BJ (cell line): ENCODE data around the gene TIA1. TPM values are rescaled to one million over a fixed set of nuclear protein-coding genes. Genes with fewer than 3 reads are reported as not detected.
"Not testable (repeated sequence)": the region's sequence is repeated elsewhere in the genome, so short reads cannot be mapped to it uniquely, and the experiment has no call there.

ENCODE experiments used
- CTCF ChIA-PET: fragments of 350-600 bp; formaldehyde crosslinking; extraction: SDS; loops from one replicate; lab custom pipeline; 2021; ENCODE audit warnings: antibody characterized with exemption, inconsistent platforms; lab: Yijun Ruan, JAX
- POLR2A ChIA-PET: fragments of 300-600 bp; sonication (Branson Sonifier 250); formaldehyde crosslinking; extraction: SDS; loops from one replicate; lab custom pipeline; 2021; ENCODE audit warnings: antibody characterized with exemption; lab: Charles Lee
- DNase-seq: peaks from one replicate; pipeline ENCODE4 v3.0.0-alpha.2; 2011; ENCODE audit warnings: low read depth
- H3K27me3 ChIP-seq: 2 replicates; pipeline ENCODE4 v1.6.0; 2011; ENCODE audit warnings: low read length; ENCODE audit not compliant: control insufficient read depth, insufficient read depth
- H3K36me3 ChIP-seq: 2 replicates; pipeline ENCODE4 v1.5.1; 2011; ENCODE audit warnings: low read length; ENCODE audit not compliant: control insufficient read depth, insufficient read depth
- H3K4me3 ChIP-seq: 2 replicates; pipeline ENCODE4 v1.5.1; 2011; ENCODE audit warnings: low read depth, mild to moderate bottlenecking, control low read depth, low read length
- polyA plus RNA-seq: library from polyadenylated mRNA; depleted of rRNA; stranded (reverse); fragments of >200 nt; gene quantifications from 2 replicates; pipeline ENCODE4 v1.2.3, GENCODE V29; 2011
- TF ChIP-seq, protein P1 (sequence below): IDR thresholded peaks from 2 replicates; pipeline ENCODE4 v1.5.1; 2011; ENCODE audit warnings: low read depth, mild to moderate bottlenecking, control low read depth, inconsistent platforms, low read length, moderate library complexity; ENCODE audit not compliant: insufficient read depth

Gene TIA1
- polyA plus RNA-seq, 1 experiment = 60.1 TPM

DNA sequence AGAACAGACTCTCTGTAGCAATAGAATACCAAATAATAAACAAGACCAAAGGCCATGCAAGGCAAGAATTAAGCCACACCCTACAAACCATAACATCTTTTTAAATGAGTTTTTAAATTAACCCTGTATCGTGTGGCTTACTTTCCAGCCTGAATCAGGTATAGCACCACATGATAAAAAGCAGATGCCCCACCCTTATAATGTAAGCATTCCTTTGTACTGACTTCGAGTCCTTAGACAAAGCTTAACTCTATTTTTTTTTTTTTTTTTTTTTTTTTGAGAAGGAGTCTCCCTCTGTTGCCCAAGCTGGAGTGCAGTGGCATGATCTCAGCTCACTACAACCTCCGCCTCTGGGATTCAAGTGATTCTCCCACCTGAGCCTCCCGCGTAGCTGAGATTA lies 55.9 kb downstream of the TIA1 start:
- ChIA-PET CTCF (interaction anchor here (0.6 kb wide), 1 partner anchor 256 kb away, joined by 3 read pairs; no protein-coding TSS in a partner anchor), POLR2A (no interaction called here)
- TF ChIP-seq, protein P1, sequence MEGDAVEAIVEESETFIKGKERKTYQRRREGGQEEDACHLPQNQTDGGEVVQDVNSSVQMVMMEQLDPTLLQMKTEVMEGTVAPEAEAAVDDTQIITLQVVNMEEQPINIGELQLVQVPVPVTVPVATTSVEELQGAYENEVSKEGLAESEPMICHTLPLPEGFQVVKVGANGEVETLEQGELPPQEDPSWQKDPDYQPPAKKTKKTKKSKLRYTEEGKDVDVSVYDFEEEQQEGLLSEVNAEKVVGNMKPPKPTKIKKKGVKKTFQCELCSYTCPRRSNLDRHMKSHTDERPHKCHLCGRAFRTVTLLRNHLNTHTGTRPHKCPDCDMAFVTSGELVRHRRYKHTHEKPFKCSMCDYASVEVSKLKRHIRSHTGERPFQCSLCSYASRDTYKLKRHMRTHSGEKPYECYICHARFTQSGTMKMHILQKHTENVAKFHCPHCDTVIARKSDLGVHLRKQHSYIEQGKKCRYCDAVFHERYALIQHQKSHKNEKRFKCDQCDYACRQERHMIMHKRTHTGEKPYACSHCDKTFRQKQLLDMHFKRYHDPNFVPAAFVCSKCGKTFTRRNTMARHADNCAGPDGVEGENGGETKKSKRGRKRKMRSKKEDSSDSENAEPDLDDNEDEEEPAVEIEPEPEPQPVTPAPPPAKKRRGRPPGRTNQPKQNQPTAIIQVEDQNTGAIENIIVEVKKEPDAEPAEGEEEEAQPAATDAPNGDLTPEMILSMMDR = no peak
- H3K4me3 ChIP-seq = no peak overlapping the region
- H3K36me3 ChIP-seq = no peaks in the 10 kb centered on the region
- no peaks in the 10 kb centered on the region for H3K27me3 ChIP-seq
- no peak for DNase-seq

DNA sequence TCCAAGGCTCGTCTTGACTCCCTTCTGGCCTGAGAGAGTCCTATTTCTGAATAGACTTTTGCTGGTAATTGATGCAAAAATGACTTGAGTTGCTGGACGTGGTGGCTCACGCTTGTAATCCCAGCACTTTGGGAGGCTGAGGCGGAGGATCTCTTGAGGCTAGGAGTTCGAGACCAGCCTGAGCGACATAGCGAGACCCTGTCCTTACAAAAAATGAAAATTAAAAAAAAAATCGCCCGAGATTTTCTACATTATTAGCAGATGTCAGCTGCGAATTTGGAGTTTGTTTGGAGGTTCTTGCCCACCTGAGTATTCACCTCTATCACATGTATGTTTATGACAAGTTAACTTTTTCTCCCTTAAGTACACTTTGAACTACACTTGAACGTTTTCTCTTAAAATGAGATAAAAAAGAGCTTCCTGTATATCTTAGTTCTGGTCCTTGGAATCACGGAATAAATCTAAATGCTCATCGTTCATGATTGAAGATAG lies 57.1 kb downstream of the TIA1 start:
- POLR2A ChIA-PET = interaction anchor here (0.7 to 1.0 kb wide), 2 partner anchors 10 to 23 kb away, joined by 3 to 4 read pairs; no protein-coding TSS in a partner anchor
- no peak for DNase-seq
- peak overlapping the region; percentile 76 for H3K4me3 ChIP-seq

DNA sequence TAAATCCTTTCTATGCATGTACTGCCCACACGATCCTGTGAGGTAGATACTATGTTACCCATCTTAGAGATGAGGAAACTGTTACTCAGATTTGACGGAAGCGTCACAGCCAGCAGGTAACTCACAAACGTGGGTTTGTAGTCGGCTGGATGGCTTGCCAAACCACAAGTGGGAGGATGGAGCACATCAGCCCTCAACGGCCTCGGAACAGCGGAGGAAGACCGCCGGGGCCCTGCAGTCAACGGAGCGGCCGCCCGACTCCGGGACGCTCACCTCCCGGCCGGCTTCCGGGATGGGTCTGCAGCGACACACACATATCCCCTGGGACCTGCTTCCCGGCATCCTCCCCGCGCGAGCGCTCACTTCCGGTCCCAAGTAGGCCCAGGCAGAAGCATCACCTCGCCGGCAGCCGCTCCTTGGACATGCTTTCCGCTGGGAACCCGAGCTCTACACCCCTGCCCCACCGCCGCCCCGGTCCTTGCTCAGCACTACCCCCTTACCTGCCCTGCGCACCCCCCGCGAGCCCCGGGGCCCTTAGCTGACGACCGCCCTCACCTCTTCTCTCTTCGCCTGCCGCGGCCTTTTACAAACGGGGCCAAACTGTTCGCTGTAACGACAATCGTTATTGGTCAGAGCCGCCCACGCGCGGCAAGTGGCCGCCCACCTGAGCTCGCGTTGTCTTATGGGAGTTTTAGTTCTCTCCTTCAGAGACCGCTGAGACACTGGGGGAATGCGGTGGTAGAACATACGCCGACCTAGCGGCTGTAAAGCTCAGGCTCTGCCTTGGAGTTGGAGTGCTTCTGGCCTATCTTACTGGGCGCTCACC lies 57.8 kb downstream of the TIA1 start, which contains the start of gene C2orf42:
TSS of gene C2orf42 (minus strand) at position 602 of the 826 bp plus-strand sequence. CDS start 9,034 bp downstream, outside the sequence.
- peak; percentile 87 for DNase-seq
- TF ChIP-seq, protein P1 = peak; percentile 37
- ChIA-PET CTCF (interaction anchor here (0.6 to 1.2 kb wide), 4 partner anchors 10 to 374 kb away, joined by 3 to 4 read pairs (median 3); no protein-coding TSS in a partner anchor), POLR2A (interaction anchor here (0.7 to 1.0 kb wide), 2 partner anchors 11 to 24 kb away, joined by 3 to 4 read pairs; no protein-coding TSS in a partner anchor)
- H3K27me3 ChIP-seq = no peaks in the 10 kb centered on the region
- peak within 1 kb of the TSS; percentile 76 for H3K4me3 ChIP-seq
- H3K36me3 ChIP-seq = no peaks in the 10 kb centered on the region

More for the DNA sequence above, 57.1 kb downstream of the TIA1 start:
- no peaks in the 10 kb centered on the region for H3K27me3 ChIP-seq
- CTCF ChIA-PET = interaction anchor here (1.1 to 1.2 kb wide), 2 partner anchors 10 to 17 kb away, joined by 3 to 4 read pairs; no protein-coding TSS in a partner anchor
- H3K36me3 ChIP-seq = no peaks in the 10 kb centered on the region
- TF ChIP-seq, protein P1 = no peak

DNA sequence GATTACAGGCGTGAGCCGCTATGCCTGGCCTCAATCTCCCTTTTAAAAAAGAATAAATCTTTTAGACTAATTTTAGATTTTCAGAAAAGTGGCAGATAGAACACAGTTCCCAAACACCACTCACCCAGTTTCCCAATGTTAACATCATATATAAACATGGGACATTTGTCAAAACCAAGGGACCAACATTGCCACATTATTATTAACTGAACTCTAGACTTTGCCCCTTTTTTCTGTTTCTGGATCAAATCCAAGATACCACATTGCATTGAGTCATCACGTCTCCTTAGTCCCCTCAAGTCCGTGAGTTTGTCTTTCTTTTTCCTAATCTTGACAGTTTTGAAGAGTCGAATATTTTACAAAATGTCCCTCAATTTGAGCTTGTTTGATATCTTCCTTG lies 60.0 kb downstream of the TIA1 start:
- Histone ChIP-seq H3K27me3 (no peaks in the 10 kb centered on the region), H3K4me3 (no peak overlapping the region), H3K36me3 (no peaks in the 10 kb centered on the region)
- ChIA-PET POLR2A (no interaction called here), CTCF (no interaction called here)
- TF ChIP-seq, protein P1 = no peak
- no peak for DNase-seq

DNA sequence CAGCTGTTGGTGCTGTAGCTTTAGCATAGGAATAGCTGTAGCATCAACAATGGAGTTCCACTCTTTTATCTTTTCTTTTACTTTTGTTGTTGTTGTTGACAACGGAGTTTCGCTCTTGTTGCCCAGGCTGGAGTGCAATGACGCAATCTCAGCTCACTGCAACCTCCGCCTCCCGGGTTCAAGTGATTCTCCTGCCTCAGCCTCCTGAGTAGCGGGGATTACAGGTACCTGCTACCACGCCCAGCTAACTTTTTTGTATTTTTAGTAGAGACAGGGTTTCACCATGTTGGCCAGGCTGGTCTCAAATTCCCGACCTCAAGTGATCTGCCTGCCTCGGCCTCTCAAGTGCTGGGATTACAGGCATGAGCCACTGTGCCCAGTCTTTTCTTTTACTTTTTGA lies 61.3 kb downstream of the TIA1 start:
- CTCF ChIA-PET = interaction anchor here (0.6 kb wide), 1 partner anchor 113 kb away, joined by 3 read pairs; no protein-coding TSS in a partner anchor
- H3K36me3 ChIP-seq, H3K4me3 ChIP-seq, DNase-seq, POLR2A ChIA-PET, H3K27me3 ChIP-seq: not testable (repeated sequence)
